Measurements from ENCODE around the gene HDGFL2. TPM values are rescaled to one million over a fixed set of nuclear protein-coding genes. Genes with fewer than 3 reads are reported as not detected.

HDGFL2 gene
- total and polyA plus RNA-seq, 2 of the 8 experiments (the other 6 are each of a cell fraction or from before 2014, with no cell fraction given) = 31.1 to 106 TPM

DNA sequence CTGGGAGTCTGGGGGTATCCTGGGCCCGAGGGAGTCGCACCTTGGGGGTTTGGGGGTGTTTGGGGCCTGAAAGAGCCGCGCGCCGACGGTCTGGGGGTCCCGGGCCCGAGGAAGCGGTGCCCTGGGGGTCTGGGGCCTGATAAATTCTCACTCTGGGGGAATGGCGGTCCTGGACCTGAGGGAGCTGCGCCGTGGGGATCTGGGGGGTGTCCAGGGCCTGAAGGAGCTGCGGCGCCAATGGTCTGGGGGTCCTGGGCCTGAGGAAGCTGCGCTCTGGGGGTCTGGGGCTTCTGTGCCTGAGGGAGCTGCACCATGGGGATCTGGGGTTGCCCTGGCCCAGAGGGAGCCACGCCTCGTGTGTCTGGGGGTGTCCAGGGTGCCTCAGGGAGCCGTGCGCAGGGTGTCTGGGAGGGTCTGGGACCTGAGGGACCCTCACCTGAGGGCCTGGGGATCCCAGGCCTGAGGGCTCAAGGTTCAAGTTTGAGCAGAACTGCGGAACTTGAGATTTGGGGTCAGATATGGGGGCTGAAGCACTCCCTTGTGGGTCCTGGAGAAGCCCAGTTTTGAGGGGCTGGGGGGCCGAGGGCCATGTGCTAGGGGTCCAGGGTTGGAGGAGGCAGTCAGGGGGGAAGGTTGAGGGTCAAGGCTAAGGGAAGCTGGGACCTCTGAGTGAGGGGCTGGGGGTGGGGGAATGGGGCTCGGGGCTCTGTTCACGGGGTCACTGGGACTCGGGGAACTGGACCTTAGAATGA lies 1.1 kb downstream of the HDGFL2 start (continued):
- TF ChIP-seq RBBP5 (IDR thresholded peaks at IDR 0.05; ENCODE audit: borderline replicate concordance, low read depth, low read length) = no peak
